DMS 273 treated with DMSO at 0.1 percent for 48 hours (cell line): ENCODE measurements around the gene ANKRD9.

ENCODE experiments used
- DNase-seq: peaks from one replicate; lab custom pipeline; 2025; lab: John Stamatoyannopoulos, UW

Gene ANKRD9

DNA sequence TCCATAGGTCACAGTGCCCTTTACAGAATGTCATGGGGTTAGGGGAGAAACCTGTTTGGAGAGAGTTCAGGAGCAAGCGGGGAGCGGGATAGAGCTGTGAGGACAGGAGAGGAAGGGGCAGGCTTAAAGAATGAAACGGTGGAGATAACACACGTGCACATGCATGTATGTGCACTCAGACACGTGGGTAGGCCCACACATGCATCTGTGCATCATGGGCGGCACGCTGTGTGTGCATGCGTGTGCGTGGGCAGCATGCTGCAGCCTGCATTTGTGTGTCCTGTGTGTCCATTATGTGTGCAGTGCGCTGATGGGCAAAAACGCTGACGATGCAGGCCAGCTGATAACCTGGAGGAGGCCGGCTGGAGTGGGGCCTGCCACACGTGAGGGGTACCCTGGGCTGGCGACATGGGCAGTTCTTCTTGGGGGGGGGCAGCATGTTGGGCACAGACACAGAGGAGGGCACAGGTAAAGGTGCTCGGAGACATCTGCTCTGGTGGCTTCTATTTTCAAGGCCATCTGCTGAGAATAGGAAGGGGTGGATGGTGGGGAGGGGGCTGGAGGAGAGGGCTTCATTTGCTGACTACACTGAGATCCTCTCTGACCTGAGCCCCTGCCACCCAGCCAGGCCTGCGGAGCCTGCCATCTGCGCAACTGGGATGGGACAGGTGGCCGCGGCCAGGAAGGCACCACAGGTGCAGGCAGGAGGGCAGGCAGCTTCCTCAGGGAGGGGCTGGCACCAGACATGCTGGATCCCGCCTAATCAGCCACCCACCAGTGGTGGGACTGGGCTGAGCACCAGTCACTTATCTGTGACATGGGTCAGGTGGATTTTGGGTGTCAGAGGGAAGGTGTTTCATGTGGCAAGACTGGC lies 4.6 kb upstream of the ANKRD9 start:
- no peak for DNase-seq

GRCh38 chr14:102512793-102513300 lies 3.3 kb upstream of the ANKRD9 start:
- no peak for DNase-seq

- DNase-seq: no peak
Observed at GRCh38 chr14:102511538-102511937, 2.0 kb upstream of the ANKRD9 start.

- no peak for DNase-seq
Observed at GRCh38 chr14:102510616-102511520, 1.3 kb upstream of the ANKRD9 start.

DNA sequence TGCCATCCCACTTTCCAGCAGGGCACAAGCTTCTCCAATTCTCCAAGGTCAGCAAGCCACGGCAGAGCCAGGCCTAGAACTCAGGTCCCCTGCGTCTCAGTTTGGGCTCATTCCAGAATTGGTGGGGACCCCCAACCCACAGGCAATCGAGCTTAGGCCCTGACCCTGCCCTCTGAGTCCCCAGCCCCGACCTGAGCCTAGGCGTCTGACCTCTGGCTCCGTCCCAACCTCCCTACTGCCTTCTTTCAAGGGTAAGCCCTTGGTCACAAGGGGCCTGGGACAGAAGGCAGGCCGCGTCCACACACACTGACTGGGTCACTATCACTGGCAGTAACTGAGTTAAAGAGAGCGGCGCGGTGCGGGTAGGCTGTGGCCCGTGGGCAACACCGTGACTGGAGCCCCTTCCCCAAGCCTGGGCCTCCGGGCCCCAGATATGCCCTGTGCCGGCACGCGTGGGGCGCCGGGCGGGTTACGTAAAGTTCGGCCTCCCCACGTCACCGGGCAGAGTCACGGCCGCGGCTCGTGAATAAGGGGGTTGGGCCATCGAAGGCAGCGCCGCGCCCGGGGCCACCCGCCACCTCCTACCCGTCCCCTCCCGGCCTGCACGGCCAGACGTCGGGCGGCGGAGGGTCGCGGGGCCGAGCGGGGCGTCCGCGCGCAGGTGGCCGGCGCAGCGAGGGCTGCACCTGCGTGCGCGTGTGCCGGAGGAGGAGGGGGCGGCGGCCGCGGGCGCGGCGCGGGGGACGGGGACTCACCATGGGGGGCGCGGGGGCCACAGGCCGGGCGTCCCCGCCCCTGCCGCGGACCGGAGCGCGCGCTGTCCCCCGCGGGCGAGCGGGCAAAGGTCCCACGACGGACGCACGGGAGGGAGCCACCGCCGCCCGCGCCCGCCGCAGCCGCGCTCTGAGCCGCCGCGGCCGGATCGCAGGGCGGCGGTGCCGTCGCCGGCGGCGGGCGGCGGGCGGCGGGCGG lies 516 bp downstream of the ANKRD9 start:
- DNase-seq: no peak

DNA sequence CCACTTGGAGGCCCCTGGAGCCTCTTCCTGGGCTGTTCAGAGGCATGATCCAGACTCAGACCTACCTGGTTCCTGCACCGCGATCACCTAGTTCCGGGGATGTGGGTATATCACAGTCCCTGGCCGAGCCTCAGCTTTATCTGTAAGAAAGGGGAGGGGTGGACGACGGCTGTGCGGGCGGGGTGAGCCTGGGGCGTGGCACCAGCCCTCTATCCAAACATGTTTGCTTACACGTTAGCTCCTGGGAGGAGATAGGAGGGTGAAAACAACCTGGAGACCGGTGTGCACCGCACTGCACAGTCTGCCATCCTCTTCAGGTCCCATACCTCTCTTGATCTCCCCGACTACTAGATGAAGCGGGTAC lies 1.2 kb downstream of the ANKRD9 start:
- DNase-seq: no peak

DNA sequence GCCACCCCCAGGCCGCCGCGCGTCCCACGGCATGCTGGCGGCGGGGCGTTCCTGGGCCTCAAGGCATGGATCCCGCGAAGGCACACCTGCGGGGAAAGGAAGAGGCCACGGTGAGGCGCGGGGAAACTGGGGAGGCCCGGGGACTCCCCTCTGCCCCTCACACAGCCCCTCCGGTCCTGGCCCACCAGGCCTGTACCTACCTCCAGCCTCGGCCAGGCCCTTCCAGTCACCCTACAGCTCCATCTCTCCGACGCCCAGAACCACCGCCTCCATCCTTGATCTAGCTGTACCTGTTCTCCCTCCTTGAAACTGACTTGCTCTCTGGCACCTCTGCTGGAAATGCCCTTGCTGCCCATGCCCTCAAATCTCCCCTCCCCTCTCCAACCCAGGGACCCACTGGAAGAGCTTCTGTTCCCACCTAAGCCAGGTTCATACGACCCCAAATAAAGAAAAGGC lies 1.7 kb downstream of the ANKRD9 start:
- no peak for DNase-seq

DNA sequence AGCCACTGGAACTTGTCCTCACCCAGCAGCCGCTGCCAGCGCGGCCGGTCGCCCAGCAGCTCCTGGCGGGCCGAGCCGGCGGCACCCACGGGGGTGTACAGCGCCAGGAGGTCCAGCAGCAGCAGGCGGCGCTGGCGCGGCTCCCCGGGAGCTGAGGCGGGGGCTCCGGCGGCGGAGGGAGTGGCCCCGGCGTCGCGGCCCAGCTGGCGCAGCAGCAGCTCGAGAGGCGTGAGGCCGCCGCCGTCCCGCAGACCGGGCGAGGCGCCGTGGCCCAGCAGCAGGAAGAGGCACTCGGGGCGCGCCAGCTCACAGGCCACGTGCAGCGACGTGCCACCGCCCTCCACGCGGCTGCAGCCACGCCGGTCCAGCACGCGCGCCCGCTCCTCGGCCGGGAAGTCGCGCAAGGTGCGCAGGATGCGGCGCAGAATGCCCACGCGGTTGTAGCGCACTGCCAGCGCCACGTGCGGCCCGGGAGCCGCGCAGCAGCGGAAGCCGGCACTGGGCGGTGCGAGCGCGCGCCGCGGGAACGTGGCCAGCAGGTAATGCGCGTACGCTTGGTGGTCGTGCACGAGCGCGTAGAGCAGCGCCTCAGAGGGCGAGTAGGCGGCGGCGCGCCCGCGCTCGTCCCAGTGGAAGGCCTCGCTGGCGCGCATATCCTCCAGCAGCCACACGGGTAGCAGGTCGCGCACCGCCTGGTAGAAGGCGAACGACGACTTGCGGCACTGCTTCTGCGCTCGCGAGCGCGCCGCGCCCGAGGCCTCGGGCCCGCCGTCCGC lies 2.3 kb downstream of the ANKRD9 start:
- no peak for DNase-seq

GRCh38 chr14:102506626-102506925 lies 3.0 kb downstream of the ANKRD9 start:
- DNase-seq: no peak

GRCh38 chr14:102505775-102506625 lies 3.6 kb downstream of the ANKRD9 start:
- DNase-seq: no peak

DNA sequence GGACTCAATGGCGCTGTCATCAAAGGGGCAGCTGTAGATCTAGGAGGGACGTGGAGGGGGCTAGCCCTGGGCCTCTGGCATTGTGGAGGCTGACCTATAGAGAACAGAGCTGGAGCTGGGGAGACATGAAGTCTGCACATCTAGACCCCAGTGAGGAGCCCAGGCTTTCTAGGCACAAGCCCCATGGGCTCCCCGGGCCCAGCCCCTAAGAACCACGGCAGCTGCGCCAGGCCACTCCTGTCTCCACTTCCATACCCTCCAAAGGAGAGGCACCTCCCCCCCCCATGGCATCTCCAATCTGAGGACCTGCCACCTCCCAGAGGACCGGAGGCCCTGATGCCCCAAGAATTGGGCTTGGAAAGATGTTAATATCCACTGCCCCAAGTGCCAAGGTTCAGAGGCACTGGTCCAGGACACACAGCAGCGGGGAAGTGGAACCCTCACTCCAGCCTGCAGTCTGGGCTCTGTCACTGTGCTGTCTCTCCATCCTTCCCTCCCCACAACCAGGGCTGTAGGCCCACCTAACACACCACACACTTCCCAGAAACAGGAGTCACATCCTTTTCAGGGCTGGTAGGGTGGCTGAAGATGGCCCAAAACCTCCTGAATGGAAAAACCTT lies 4.5 kb downstream of the ANKRD9 start:
- DNase-seq: no peak

DNA sequence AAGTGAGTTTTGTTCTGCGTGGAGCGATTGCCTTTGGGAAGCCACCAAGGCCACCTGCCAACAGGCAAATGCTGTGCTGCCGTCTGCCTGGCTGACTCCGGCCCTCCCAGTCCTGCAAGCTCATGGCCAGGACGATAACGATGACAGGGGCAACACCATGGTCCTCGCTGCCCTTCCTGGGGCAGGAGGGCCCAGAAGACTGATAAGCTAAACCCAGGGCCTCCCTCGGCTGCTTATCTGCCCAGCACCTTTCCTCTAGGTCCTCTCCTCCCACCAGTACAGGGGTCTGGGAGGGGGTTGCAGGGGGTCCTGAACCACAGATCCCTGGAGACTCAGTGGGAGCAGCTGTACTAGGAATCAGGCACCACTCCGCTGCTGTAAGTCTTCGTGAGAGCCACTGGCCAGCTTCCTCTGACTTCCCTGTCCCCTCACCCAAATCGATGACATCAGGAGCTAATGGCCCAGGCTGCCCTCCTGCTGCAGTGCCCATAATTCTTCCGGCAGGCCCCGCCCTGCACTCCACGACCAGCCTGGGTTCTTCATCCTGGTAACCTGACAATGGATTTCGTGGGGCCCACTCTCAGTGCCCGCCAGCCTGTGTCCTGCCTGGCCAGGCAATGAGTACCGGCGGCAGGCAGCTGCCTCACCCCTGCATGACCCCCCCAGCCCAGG lies 5.1 kb downstream of the ANKRD9 start:
- DNase-seq: no peak

DNA sequence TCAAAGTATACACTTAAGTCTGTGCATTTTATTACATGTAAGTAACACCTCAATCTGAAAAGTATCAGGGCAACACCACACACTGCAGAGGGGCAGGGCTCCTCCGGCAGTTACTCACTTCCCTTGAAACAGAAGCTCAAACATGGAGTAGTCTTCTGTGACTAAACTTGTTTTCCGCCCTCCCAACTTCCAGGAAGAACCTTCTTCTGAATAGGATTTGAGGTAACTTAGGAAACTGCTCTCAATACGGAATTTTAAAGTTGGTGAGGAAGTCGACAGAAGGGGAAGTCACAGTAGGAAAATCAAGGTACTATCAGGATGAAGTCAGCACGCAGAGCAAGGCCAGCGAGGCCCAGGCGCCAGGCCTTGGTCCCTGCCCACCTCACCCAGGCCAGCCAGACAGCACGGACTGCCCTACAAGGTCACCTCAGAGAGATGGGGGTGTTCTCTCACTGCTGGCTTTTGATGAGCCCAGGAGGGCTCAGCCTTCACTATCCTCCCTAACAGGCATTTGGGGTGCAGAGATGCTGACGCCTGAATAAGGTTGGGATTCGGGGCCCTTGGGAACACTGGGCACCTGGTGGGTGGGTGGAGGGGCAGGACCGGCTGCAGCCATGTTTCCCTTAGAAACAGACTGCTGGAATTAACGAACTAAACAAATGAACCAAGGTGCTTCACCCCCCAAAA lies 5.8 kb downstream of the ANKRD9 start:
- DNase-seq: no peak

GRCh38 chr14:102502571-102502970 lies 7.0 kb downstream of the ANKRD9 start:
- no peak for DNase-seq

DNA sequence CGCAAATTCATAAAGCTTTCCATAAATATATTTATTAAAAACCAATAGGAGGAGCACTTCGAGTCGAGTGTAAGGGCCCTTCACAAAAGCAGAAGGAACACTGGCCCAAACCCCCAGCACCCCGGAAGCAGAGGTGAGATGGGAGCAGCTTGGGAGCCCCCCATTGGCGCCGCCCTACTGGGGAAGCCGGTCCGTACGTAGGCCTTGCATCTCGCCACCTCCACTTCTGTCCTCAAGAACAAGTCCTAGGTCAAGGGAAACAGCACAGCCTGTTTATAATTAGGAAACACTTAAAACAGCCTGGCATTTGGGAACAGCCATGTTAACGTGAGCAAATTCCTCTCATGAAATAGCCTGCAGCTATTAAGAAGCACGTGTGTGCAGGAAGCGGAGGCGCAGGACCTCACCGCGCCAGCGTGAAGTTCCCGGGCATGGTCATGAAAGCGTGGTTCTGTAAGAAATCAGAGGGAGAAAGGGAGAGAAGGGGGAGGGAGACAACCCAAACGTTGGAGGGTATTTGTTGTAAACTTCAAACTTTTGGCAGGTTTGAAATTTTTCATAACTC lies 7.7 kb downstream of the ANKRD9 start:
- no peak for DNase-seq

DNA sequence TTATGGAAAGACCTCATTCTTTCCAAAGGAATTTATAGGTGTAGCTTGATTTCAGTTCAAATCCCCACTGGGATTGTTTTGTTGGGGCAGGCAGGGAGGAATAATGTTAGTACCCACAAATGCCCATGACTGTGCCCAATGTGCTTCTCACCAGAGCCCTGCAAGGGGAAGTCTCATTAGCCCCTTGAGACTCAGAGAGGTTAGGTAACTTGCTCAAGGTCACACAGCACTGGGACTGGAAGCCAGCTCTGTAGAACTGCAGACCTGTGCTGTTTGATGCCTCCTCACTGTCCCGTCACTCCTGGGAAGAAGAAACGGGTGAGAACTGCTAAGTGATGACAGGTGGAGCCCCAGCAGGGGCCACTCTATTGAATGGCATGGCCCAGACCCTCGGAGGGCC lies 8.9 kb downstream of the ANKRD9 start:
- no peak for DNase-seq

GRCh38 chr14:102500158-102500662 lies 9.4 kb downstream of the ANKRD9 start:
- no peak for DNase-seq
